SK-N-SH treated with all-trans-retinoic acid at 6 μM for 48 hours (cell line): ENCODE data around the gene SLC40A1.

Source experiments
- BACH2 ChIP-seq: fragments of 250-450 bp; sonication (Bioruptor Pico); IDR thresholded peaks from 2 replicates; pipeline ENCODE4 v1.9.0; 2021; ENCODE audit warnings: mild to moderate bottlenecking, borderline replicate concordance
- CSDC2 ChIP-seq: fragments of 250-450 bp; sonication (Bioruptor Pico); IDR thresholded peaks from 2 replicates; pipeline ENCODE4 v1.5.0; 2020; ENCODE audit warnings: mild to moderate bottlenecking, moderate library complexity
- ESRRG ChIP-seq: fragments of 250-450 bp; sonication (Bioruptor Pico); IDR thresholded peaks from 2 replicates; pipeline ENCODE4 v1.6.1; 2021; ENCODE audit warnings: mild to moderate bottlenecking
- RARB ChIP-seq: fragments of 250-450 bp; sonication (Bioruptor Pico); IDR thresholded peaks from 2 replicates; pipeline ENCODE4 v1.8.0; 2021; ENCODE audit warnings: mild to moderate bottlenecking, moderate library complexity
- SNAI2 ChIP-seq: fragments of 250-450 bp; sonication (Bioruptor Pico); IDR thresholded peaks from 2 replicates; pipeline ENCODE4 v1.5.0; 2020; ENCODE audit warnings: mild to moderate bottlenecking, moderate library complexity
- TCF4 ChIP-seq: fragments of 250-450 bp; sonication (Bioruptor Pico); IDR thresholded peaks from 2 replicates; pipeline ENCODE4 v1.8.0; 2021; ENCODE audit warnings: mild to moderate bottlenecking, moderate library complexity, borderline replicate concordance
- ZFP30 ChIP-seq: fragments of 450-650 bp; formaldehyde crosslinking; IDR thresholded peaks from 2 replicates; pipeline ENCODE4 v1.5.0; 2022; ENCODE audit warnings: mild to moderate bottlenecking, moderate library complexity
- ZNF565 ChIP-seq: fragments of 450-650 bp; formaldehyde crosslinking; conservative IDR thresholded peaks from 2 replicates; pipeline ENCODE4 v1.5.0; 2020; ENCODE audit warnings: low read depth, mild to moderate bottlenecking, moderate library complexity
- TF ChIP-seq, protein P1 (sequence below): fragments of 250-450 bp; sonication (Bioruptor Pico); IDR thresholded peaks from 2 replicates; pipeline ENCODE4 v1.5.1; 2020; ENCODE audit warnings: low read depth, mild to moderate bottlenecking, moderate library complexity
- TF ChIP-seq, protein P2 (sequence below): fragments of 250-450 bp; sonication (Bioruptor Pico); IDR thresholded peaks from 2 replicates; pipeline ENCODE4 v1.8.0; 2020; ENCODE audit warnings: mild to moderate bottlenecking, moderate library complexity, borderline replicate concordance

DNA sequence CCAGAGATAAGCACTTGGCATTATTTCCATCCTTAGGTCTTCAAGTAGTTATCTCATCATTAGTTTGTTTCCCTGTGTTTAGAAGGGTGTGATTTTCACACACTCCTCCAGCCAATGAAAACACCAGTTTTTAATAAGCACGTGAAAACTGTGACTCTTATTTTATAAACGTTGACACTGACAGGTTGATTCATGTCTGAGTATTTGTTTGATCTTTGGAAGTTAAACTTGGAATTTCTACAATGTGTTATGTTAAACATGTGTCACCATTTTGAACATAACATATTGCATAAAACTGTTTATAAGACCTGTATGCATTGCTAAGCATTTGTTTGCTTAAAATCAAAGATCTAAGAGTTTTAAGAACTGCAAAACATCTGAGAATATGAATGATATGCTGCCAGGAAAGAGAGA, 27.6 kb downstream of the SLC40A1 start:
- TF ChIP-seq, protein P1, sequence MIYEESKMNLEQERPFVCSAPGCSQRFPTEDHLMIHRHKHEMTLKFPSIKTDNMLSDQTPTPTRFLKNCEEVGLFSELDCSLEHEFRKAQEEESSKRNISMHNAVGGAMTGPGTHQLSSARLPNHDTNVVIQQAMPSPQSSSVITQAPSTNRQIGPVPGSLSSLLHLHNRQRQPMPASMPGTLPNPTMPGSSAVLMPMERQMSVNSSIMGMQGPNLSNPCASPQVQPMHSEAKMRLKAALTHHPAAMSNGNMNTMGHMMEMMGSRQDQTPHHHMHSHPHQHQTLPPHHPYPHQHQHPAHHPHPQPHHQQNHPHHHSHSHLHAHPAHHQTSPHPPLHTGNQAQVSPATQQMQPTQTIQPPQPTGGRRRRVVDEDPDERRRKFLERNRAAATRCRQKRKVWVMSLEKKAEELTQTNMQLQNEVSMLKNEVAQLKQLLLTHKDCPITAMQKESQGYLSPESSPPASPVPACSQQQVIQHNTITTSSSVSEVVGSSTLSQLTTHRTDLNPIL (CRISPR knock-in tag), result no peak
- TF ChIP-seq, protein P2, sequence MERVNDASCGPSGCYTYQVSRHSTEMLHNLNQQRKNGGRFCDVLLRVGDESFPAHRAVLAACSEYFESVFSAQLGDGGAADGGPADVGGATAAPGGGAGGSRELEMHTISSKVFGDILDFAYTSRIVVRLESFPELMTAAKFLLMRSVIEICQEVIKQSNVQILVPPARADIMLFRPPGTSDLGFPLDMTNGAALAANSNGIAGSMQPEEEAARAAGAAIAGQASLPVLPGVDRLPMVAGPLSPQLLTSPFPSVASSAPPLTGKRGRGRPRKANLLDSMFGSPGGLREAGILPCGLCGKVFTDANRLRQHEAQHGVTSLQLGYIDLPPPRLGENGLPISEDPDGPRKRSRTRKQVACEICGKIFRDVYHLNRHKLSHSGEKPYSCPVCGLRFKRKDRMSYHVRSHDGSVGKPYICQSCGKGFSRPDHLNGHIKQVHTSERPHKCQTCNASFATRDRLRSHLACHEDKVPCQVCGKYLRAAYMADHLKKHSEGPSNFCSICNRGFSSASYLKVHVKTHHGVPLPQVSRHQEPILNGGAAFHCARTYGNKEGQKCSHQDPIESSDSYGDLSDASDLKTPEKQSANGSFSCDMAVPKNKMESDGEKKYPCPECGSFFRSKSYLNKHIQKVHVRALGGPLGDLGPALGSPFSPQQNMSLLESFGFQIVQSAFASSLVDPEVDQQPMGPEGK (CRISPR knock-in tag), result no peak
- TF ChIP-seq RARB (CRISPR knock-in tag) (no peak), ESRRG (no peak), ZFP30 (CRISPR knock-in tag) (no peak), BACH2 (CRISPR knock-in tag) (no peak), CSDC2 (CRISPR knock-in tag) (no peak), TCF4 (CRISPR knock-in tag) (no peak), SNAI2 (CRISPR knock-in tag) (no peak), ZNF565 (CRISPR knock-in tag) (no peak)
